Endodermal cell (in vitro differentiated cells): ENCODE measurements around the gene OR6J1. TPM values are rescaled to one million over a fixed set of nuclear protein-coding genes. Genes with fewer than 3 reads are reported as not detected.
A peak's percentile ranks its signal among the peaks of the same experiment; 100 is the strongest.

Experiments used
- DNase-seq: peaks from one replicate; pipeline ENCODE4 v3.0.0-alpha.2; 2017
- H3K27ac ChIP-seq: 2 replicates; pipeline ENCODE4 v1.5.1; 2013; ENCODE audit warnings: mild to moderate bottlenecking, low read depth, low read length, moderate library complexity
- H3K27me3 ChIP-seq: 2 replicates; pipeline ENCODE4 v1.6.1; 2013; ENCODE audit warnings: mild to moderate bottlenecking, low read length, moderate library complexity; ENCODE audit not compliant: insufficient read depth, control insufficient read depth, poor library complexity, severe bottlenecking
- H3K36me3 ChIP-seq: 2 replicates; pipeline ENCODE4 v1.7.0; 2013; ENCODE audit warnings: mild to moderate bottlenecking, low read length, moderate library complexity; ENCODE audit not compliant: control insufficient read depth, insufficient read depth
- H3K4me1 ChIP-seq: one replicate; pipeline ENCODE4 v1.7.0; 2013; ENCODE audit warnings: low read length; ENCODE audit not compliant: control insufficient read depth, insufficient read depth
- H3K4me3 ChIP-seq: 2 replicates; pipeline ENCODE4 v1.5.1; 2013; ENCODE audit warnings: mild to moderate bottlenecking, low read length, moderate library complexity
- H3K9ac ChIP-seq: 2 replicates; pipeline ENCODE4 v1.6.1; 2013; ENCODE audit warnings: mild to moderate bottlenecking, low read length, moderate library complexity; ENCODE audit not compliant: poor library complexity, severe bottlenecking; ENCODE audit errors: extremely low read depth
- H3K9me3 ChIP-seq: 2 replicates; pipeline ENCODE4 v1.6.1; 2013; ENCODE audit warnings: mild to moderate bottlenecking, low read length, moderate library complexity; ENCODE audit not compliant: control insufficient read depth
- H3K27ac Mint-ChIP-seq: 2 replicates; pipeline ENCODE4 v1.8.0; 2020; ENCODE audit warnings: mixed read lengths
- H3K27me3 Mint-ChIP-seq: 2 replicates; pipeline ENCODE4 v1.8.0; 2021; ENCODE audit warnings: mild to moderate bottlenecking, mixed read lengths; ENCODE audit not compliant: insufficient read depth
- H3K36me3 Mint-ChIP-seq: 2 replicates; pipeline ENCODE4 v1.8.0; 2020; ENCODE audit warnings: low read depth, mixed read lengths
- H3K4me1 Mint-ChIP-seq: 2 replicates; pipeline ENCODE4 v1.8.0; 2020; ENCODE audit warnings: mixed read lengths
- H3K4me3 Mint-ChIP-seq: 2 replicates; pipeline ENCODE4 v1.8.0; 2020; ENCODE audit warnings: mild to moderate bottlenecking, moderate library complexity, mixed read lengths
- H3K9me3 Mint-ChIP-seq: 2 replicates; pipeline ENCODE4 v1.8.0; 2020; ENCODE audit warnings: mild to moderate bottlenecking, mixed read lengths
- CTCF ChIP-seq: fragments of 200-600 bp; sonication (generic); conservative IDR thresholded peaks from 2 replicates; pipeline ENCODE4 v1.5.0; 2021; ENCODE audit warnings: antibody characterized with exemption, mild to moderate bottlenecking
- WGBS, 2 experiments: methylation state at CpG; one replicate each; pipeline versions ENCODE4 v1.1.5 to v1.1.7; 2013; ENCODE audit warnings: missing lambda C conversion rate in 2 of 2, mixed read lengths in 1 of 2; ENCODE audit not compliant: insufficient coverage in 1 of 2, insufficient read length in 1 of 2; 5-methylcytosine and 5-hydroxymethylcytosine counted together
- total RNA-seq, 2 donors: library from RNA; stranded (reverse); fragmentation: NEBNext Ultra II Directional in 1 of 2; extraction: Animal tissue kit (Norgen Biotek cat#: 25700) in 1 of 2; gene quantifications; 2 replicates in 1 of 2; 3 replicates in 1 of 2; pipeline ENCODE4 v1.2.1, GENCODE V29; 2021

OR6J1 gene
- total RNA-seq, 2 donors from 2014 or later, result not detected

DNA sequence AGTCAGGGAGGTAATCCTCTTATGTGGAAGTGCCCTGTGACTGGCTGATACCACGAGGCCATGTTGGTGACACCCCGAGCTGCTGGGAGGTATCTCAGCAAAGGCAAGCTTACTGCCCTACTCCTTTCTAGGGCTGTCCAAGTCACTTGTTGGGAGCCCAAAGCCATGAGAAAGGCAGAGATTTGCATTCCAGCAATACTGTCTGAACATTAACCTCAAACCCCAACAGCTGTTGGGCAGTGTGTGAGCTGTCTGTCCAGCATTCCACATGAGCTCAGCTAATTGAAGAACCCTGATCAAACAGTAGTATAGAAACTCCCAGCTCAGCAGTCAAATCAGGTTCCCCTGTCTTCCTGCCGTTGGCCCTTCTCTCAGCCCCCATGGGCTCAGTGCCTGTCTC is 36.9 kb downstream of the OR6J1 start:
- H3K36me3 ChIP-seq, result peaks cover 82% of the 10 kb centered on the region
- no peak for DNase-seq
- H3K4me3 ChIP-seq, result no peak overlapping the region
- H3K4me1 ChIP-seq, result peaks cover 18% of the 10 kb centered on the region
- Mint-ChIP-seq H3K27ac (peak overlapping the region; percentile 58), H3K36me3 (peaks cover 84% of the 10 kb centered on the region), H3K27me3 (no peaks in the 10 kb centered on the region), H3K4me1 (peaks cover 46% of the 10 kb centered on the region), H3K9me3 (no peaks in the 10 kb centered on the region), H3K4me3 (no peak overlapping the region)
- no peak overlapping the region for H3K9ac ChIP-seq
- no peak for TF ChIP-seq CTCF
- H3K27me3 ChIP-seq, result no peaks in the 10 kb centered on the region
- H3K27ac ChIP-seq, result no peak overlapping the region
- 92 to 96% methylated on average over 2 to 3 of the region's 3 CpGs for WGBS, 2 experiments
- no peaks in the 10 kb centered on the region for H3K9me3 ChIP-seq

DNA sequence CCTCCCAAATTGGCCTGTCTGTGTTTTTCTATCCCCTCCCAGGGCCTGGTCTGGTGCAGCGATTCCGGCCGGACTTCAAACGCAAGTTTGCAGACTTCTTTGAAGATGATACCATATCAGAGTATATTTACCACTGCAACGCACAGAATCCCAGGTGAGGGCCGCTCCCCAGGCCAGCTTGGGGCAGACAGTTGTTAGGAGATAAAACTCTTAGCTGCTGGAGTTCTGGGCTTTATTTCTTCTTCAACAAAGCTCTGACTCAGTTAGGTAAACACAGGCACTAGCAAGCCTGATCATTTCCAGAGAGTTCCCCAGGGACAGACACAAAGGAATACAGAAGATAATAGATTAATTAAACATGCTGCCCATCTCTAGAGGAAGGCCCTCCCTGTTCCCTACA is 37.8 kb downstream of the OR6J1 start:
- peak overlapping the region; percentile 12 for H3K9ac ChIP-seq
- peak; percentile 76 for DNase-seq
- no peaks in the 10 kb centered on the region for H3K27me3 ChIP-seq
- Mint-ChIP-seq H3K4me1 (peaks cover 46% of the 10 kb centered on the region), H3K4me3 (no peak overlapping the region), H3K36me3 (peaks cover 84% of the 10 kb centered on the region), H3K9me3 (no peaks in the 10 kb centered on the region), H3K27ac (peak overlapping the region; percentile 90), H3K27me3 (no peaks in the 10 kb centered on the region)
- no peak overlapping the region for H3K4me3 ChIP-seq
- H3K27ac ChIP-seq, result no peak overlapping the region
- peaks cover 18% of the 10 kb centered on the region for H3K4me1 ChIP-seq
- no peaks in the 10 kb centered on the region for H3K9me3 ChIP-seq
- TF ChIP-seq CTCF, result no peak
- peaks cover 82% of the 10 kb centered on the region for H3K36me3 ChIP-seq
- 43 to 74% methylated on average over 6 of the region's 6 CpGs for WGBS, 2 experiments

DNA sequence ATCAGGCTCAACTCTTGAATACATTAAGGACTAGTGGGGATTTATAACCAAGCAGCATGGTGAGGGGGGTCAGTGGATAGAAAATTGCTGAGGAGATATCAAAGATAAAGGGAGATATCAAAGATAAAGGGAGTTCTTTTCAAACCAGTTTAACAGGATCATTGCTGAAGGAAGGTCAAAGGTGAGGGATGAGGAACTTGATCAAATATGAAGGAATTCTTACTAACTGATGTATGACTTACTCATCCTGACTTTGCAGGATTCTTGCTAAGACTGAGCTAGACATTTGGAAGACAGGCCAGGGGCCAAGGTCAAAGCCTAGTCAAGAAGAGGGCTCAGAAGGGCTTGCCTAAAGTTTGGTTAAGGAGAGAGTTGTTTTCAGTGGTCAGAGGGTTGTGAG is 41.3 kb downstream of the OR6J1 start:
- Mint-ChIP-seq H3K27ac (peak overlapping the region; percentile 13), H3K9me3 (no peaks in the 10 kb centered on the region), H3K4me3 (no peak overlapping the region), H3K4me1 (peaks cover 53% of the 10 kb centered on the region), H3K27me3 (no peaks in the 10 kb centered on the region), H3K36me3 (peaks cover 67% of the 10 kb centered on the region)
- TF ChIP-seq CTCF, result no peak
- H3K36me3 ChIP-seq, result peaks cover 58% of the 10 kb centered on the region
- no peaks in the 10 kb centered on the region for H3K9me3 ChIP-seq
- no peak overlapping the region for H3K4me3 ChIP-seq
- peaks cover 23% of the 10 kb centered on the region for H3K4me1 ChIP-seq
- no peaks in the 10 kb centered on the region for H3K27me3 ChIP-seq
- H3K27ac ChIP-seq, result no peak overlapping the region
- no peak overlapping the region for H3K9ac ChIP-seq
- no peak for DNase-seq
